Stomach (tissue), 9 donors: Measurements from ENCODE around the gene COL9A2. TPM values are rescaled to one million over a fixed set of nuclear protein-coding genes. Genes with fewer than 3 reads are reported as not detected.

Source experiments
- DNase-seq, 2 donors: peaks; one replicate each; pipeline versions ENCODE4 v3.0.0 to v3.0.0-alpha.2; 2013 to 2019
- H3K27ac ChIP-seq, 5 donors: fragments of 200-600 bp in 4 of 5; sonication (generic) in 4 of 5; one replicate each; pipeline ENCODE4 v1.5.1; 2013 to 2019; ENCODE audit warnings: mild to moderate bottlenecking in 1 of 5, moderate library complexity in 1 of 5
- H3K27me3 ChIP-seq, 3 donors: fragments of 200-600 bp; sonication (generic); one replicate each; pipeline ENCODE4 v1.5.1; 2017 to 2019; ENCODE audit warnings: mixed run types in 1 of 3
- H3K36me3 ChIP-seq, 4 donors: fragments of 200-600 bp; sonication (generic); 1 replicate in 3 of 4; 2 replicates in 1 of 4; pipeline ENCODE4 v1.5.1; 2016 to 2019
- H3K4me1 ChIP-seq, 4 donors: fragments of 200-600 bp; sonication (generic); one replicate each; pipeline ENCODE4 v1.5.1; 2016 to 2019
- H3K4me3 ChIP-seq, 4 donors: fragments of 200-600 bp; sonication (generic) in 3 of 4; one replicate each; pipeline ENCODE4 v1.5.1; 2016 to 2019; ENCODE audit warnings: mild to moderate bottlenecking in 1 of 4
- H3K9me3 ChIP-seq, 4 donors: fragments of 200-600 bp; sonication (generic); one replicate each; pipeline ENCODE4 v1.5.1; 2016 to 2019
- CTCF ChIP-seq, 7 experiments: fragments of 450-650 bp in 4 of 7; fragments of 200-600 bp in 3 of 7; sonication (generic) in 3 of 7; IDR thresholded peaks; one replicate each; pipeline ENCODE4 v1.5.1; 2016 to 2019; ENCODE audit warnings: antibody characterized with exemption in 7 of 7, control low read depth in 2 of 7, mild to moderate bottlenecking in 1 of 7
- EP300 ChIP-seq: sonication (generic); formaldehyde crosslinking; IDR thresholded peaks from one replicate; pipeline ENCODE4 v1.6.1; 2017; ENCODE audit warnings: antibody characterized with exemption
- POLR2A ChIP-seq, 4 donors: fragments of 450-650 bp; IDR thresholded peaks; one replicate each; pipeline ENCODE4 v1.6.1; 2016; ENCODE audit warnings: antibody characterized with exemption in 4 of 4, control low read depth in 2 of 4, mild to moderate bottlenecking in 1 of 4, moderate library complexity in 1 of 4
- POLR2AphosphoS5 ChIP-seq, 3 donors: sonication (generic); formaldehyde crosslinking; IDR thresholded peaks; one replicate each; pipeline ENCODE4 v1.6.1; 2016; ENCODE audit warnings: antibody characterized with exemption in 3 of 3
- WGBS, 5 donors: extraction: QIAGEN DNeasy Blood & Tissue Kit in 3 of 5; methylation state at CpG; one replicate each; pipeline versions ENCODE4 v1.1.5 to v1.1.7; 2013 to 2018; 5-methylcytosine and 5-hydroxymethylcytosine counted together
- intact Hi-C: fragments of 100-400 bp; cut with DNase I; formaldehyde crosslinking; loops from one replicate; pipeline ENCODE4 v1.15.1; 2023; ENCODE audit warnings: low total_unique reads
- polyA plus RNA-seq, 3 donors: library from polyadenylated mRNA; stranded (reverse); fragments of 200-250 nt; gene quantifications; one replicate each; pipeline ENCODE4 v1.2.3, GENCODE V29; 2013
- total RNA-seq, 5 donors: library from RNA; depleted of rRNA; stranded (reverse); fragments of >200 nt; gene quantifications; one replicate each; pipeline versions ENCODE4 v1.1.0 to v1.2.3, GENCODE V29; 2014 to 2016
- donor health status: healthy with polysubstance abuse.
- donor health status: Bipolar disorder and iron deficiency.
- donor health status: healthy.

Gene COL9A2
- total and polyA plus RNA-seq, 8 donors, result 5.7 to 79.0 (median 17.7) TPM

- Histone ChIP-seq H3K27ac (no peak overlapping the region), H3K4me3 (no peak overlapping the region), H3K9me3 (peaks cover 0 to 21% (median 6%) of the 10 kb centered on the region in 4 donors), H3K27me3 (peaks cover 0 to 8% (median 0%) of the 10 kb centered on the region in 3 donors), H3K4me1 (no peaks in the 10 kb centered on the region), H3K36me3 (no peaks in the 10 kb centered on the region)
- no peak for DNase-seq
- WGBS, 5 donors, result 86 to 92% (median 90%) methylated on average over 4 of the region's 4 CpGs
- TF ChIP-seq POLR2AphosphoS5 (IDR thresholded peaks at IDR 0.05), result no peak
- no peak for TF ChIP-seq EP300
- TF ChIP-seq POLR2A (IDR thresholded peaks at IDR 0.05), result no peak
- TF ChIP-seq CTCF (IDR thresholded peaks at IDR 0.05), result no peak
- intact Hi-C loops, result no loop called here
These were observed 44.6 kb upstream of the COL9A2 start for GRCh38 chr1:40361637-40362036.

- H3K36me3 ChIP-seq, result no peaks in the 10 kb centered on the region
- intact Hi-C loops, result no loop called here
- DNase-seq, result no peak
- no peaks in the 10 kb centered on the region for H3K4me1 ChIP-seq
- no peak for TF ChIP-seq EP300
- TF ChIP-seq POLR2A (IDR thresholded peaks at IDR 0.05), result no peak
- no peak for TF ChIP-seq CTCF (IDR thresholded peaks at IDR 0.05)
- no peak overlapping the region for H3K27ac ChIP-seq
- H3K4me3 ChIP-seq, result no peak overlapping the region
- peaks cover 0 to 8% (median 0%) of the 10 kb centered on the region in 3 donors for H3K27me3 ChIP-seq
- WGBS, 5 donors, result 50 to 96% (median 88%) methylated on average over 1 of the region's 1 CpG
- H3K9me3 ChIP-seq, result peaks cover 0 to 21% (median 6%) of the 10 kb centered on the region in 4 donors
These were observed 44.1 kb upstream of the COL9A2 start for GRCh38 chr1:40361201-40361600.

- H3K36me3 ChIP-seq, result no peaks in the 10 kb centered on the region
- DNase-seq, result no peak
- no peak overlapping the region for H3K4me3 ChIP-seq
- H3K9me3 ChIP-seq, result peaks cover 0 to 21% (median 6%) of the 10 kb centered on the region in 4 donors
- H3K27me3 ChIP-seq, result peaks cover 0 to 8% (median 0%) of the 10 kb centered on the region in 3 donors
- H3K4me1 ChIP-seq, result no peaks in the 10 kb centered on the region
- TF ChIP-seq EP300 (no peak), POLR2A (IDR thresholded peaks at IDR 0.05) (no peak), CTCF (IDR thresholded peaks at IDR 0.05) (no peak), POLR2AphosphoS5 (IDR thresholded peaks at IDR 0.05) (no peak)
- no peak overlapping the region for H3K27ac ChIP-seq
- intact Hi-C loops, result no loop called here
These were observed 43.5 kb upstream of the COL9A2 start for GRCh38 chr1:40360631-40361030.

GRCh38 chr1:40357625-40358024 is 40.5 kb upstream of the COL9A2 start:
- H3K4me1 ChIP-seq, result no peaks in the 10 kb centered on the region
- peaks cover 0 to 21% (median 6%) of the 10 kb centered on the region in 4 donors for H3K9me3 ChIP-seq
- TF ChIP-seq EP300, result no peak
- TF ChIP-seq CTCF (IDR thresholded peaks at IDR 0.05), result no peak
- TF ChIP-seq POLR2AphosphoS5 (IDR thresholded peaks at IDR 0.05), result no peak
- TF ChIP-seq POLR2A (IDR thresholded peaks at IDR 0.05), result no peak
- H3K27me3 ChIP-seq, result no peaks in the 10 kb centered on the region
- H3K4me3 ChIP-seq, result no peak overlapping the region
- no peak for DNase-seq
- intact Hi-C loops, result no loop called here
- no peak overlapping the region for H3K27ac ChIP-seq
- H3K36me3 ChIP-seq, result no peaks in the 10 kb centered on the region
